ENCODE data around the gene C9orf78. TPM values are rescaled to one million over a fixed set of nuclear protein-coding genes. Genes with fewer than 3 reads are reported as not detected.

C9orf78 gene
- total and polyA plus RNA-seq, 2 of the 8 experiments (the other 6 are each of a cell fraction or from before 2014, with no cell fraction given), result 17.4 to 40.6 TPM

- Histone ChIP-seq H2AFZ (ENCODE audit: low read length) (no peak overlapping the region), H4K8ac (ENCODE audit: extremely low read depth, insufficient read depth, low read length) (no peak overlapping the region), H2BK12ac (ENCODE audit: low read depth, low read length) (no peak overlapping the region), H2BK20ac (ENCODE audit: low read length) (no peak overlapping the region), H2BK15ac (ENCODE audit: low read length) (no peak overlapping the region), H3K79me1 (ENCODE audit: low read depth, low read length) (no peaks in the 10 kb centered on the region), H3K23ac (ENCODE audit: insufficient read length) (no peak overlapping the region), H3K79me2 (ENCODE audit: control insufficient read depth in 1 of 2, insufficient read depth in 2 of 2, low read length in 2 of 2) (no peaks in the 10 kb centered on the region), H4K20me1 (replicated peaks in 1 of 2; ENCODE audit: control insufficient read depth in 1 of 2, insufficient read depth in 2 of 2, low read length in 2 of 2) (no peaks in the 10 kb centered on the region), H3K4me1 (replicated peaks in 1 of 4; ENCODE audit: control insufficient read depth in 3 of 4, insufficient read depth in 4 of 4, low read length in 3 of 4) (peaks cover 0 to 18% (median 15%) of the 10 kb centered on the region in 4 experiments; a peak in 6 of 7 replicates), H3K36me3 (ENCODE audit: control insufficient read depth in 2 of 4, insufficient read depth in 4 of 4, low read length in 3 of 4) (peaks cover 0 to 4% (median 0%) of the 10 kb centered on the region in 4 experiments; a peak in 2 of 8 replicates), H3K56ac (replicated peaks; ENCODE audit: insufficient read length, low read depth, low read length) (no peak overlapping the region), H3K18ac (ENCODE audit: extremely low read depth, low read length) (no peak overlapping the region), H3K14ac (ENCODE audit: insufficient read length) (no peak overlapping the region), H3K9ac (replicated peaks in 1 of 4; ENCODE audit: extremely low read depth in 1 of 4, low read depth in 3 of 4, low read length in 3 of 4) (no peak overlapping the region), H3K4ac (replicated peaks; ENCODE audit: insufficient read length, low read depth, low read length) (no peak overlapping the region), H2BK120ac (replicated peaks; ENCODE audit: low read depth, low read length) (no peak overlapping the region), H2BK5ac (ENCODE audit: low read depth, low read length) (no peak overlapping the region), H4K5ac (ENCODE audit: insufficient read length, low read depth, low read length) (no peak overlapping the region), H4K91ac (replicated peaks; ENCODE audit: insufficient read length, low read length) (no peak overlapping the region), H3K27ac (ENCODE audit: low read depth, low read length) (no peak overlapping the region), H3K23me2 (ENCODE audit: low read depth, low read length) (peaks cover 5% of the 10 kb centered on the region; the same call in 1 of the 2 replicates), H3K27me3 (replicated peaks in 1 of 4; ENCODE audit: control insufficient read depth in 3 of 4, extremely low read depth in 1 of 4, insufficient read depth in 3 of 4, low read length in 3 of 4) (no peaks in the 10 kb centered on the region), H3K4me2 (ENCODE audit: insufficient read depth in 1 of 2, low read depth in 2 of 2, low read length in 2 of 2) (no peak overlapping the region; a peak in 1 of 4 replicates), H2AK5ac (ENCODE audit: low read depth, low read length) (no peak overlapping the region), H3K4me3 (ENCODE audit: extremely low read depth in 1 of 4, insufficient read depth in 2 of 4, low read depth in 3 of 4, low read length in 4 of 4) (no peak overlapping the region), H3K9me3 (ENCODE audit: insufficient read depth in 2 of 2, low read depth in 1 of 2, low read length in 1 of 2) (no peaks in the 10 kb centered on the region)
- ChIA-PET POLR2A (ENCODE audit: partially characterized antibody) (no interaction called here), CTCF (ENCODE audit: partially characterized antibody) (interaction anchor here (0.8 to 1.3 kb wide), 3 partner anchors 20 to 159 kb away, joined by 4 to 6 read pairs (median 5); no protein-coding TSS in a partner anchor)
- WGBS, 2 experiments (ENCODE audit: extremely low coverage in 1 of 2, insufficient coverage in 1 of 2, insufficient read length in 1 of 2, insufficient replicate concordance in 2 of 2, low coverage in 1 of 2, low lambda C conversion rate in 2 of 2, missing lambda C conversion rate in 1 of 2), result 88% methylated on average over 26 of the region's 28 CpGs; no CpG with 5 or more reads in 1 of the 2 experiments
- no peak for TF ChIP-seq HDAC2 (IDR thresholded peaks at IDR 0.05; ENCODE audit: borderline replicate concordance in 1 of 2, low read depth in 2 of 2, low read length in 2 of 2)
- no peak for TF ChIP-seq CTCF (IDR thresholded peaks at IDR 0.05; ENCODE audit: control extremely low read depth in 1 of 3, insufficient read depth in 1 of 3, low read depth in 1 of 3, low read length in 3 of 3)
- no peak for TF ChIP-seq EZH2 (IDR thresholded peaks at IDR 0.05; ENCODE audit: low read depth, low read length, severe bottlenecking)
- TF ChIP-seq TAF7 (optimal IDR thresholded peaks at IDR 0.05; ENCODE audit: borderline replicate concordance, low read depth, low read length), result no peak
- no peak for TF ChIP-seq POLR2AphosphoS5 (IDR thresholded peaks at IDR 0.05; ENCODE audit: low read depth, low read length)
- no peak for TF ChIP-seq SP1 (IDR thresholded peaks at IDR 0.05; ENCODE audit: low read depth, low read length)
- no peak for TF ChIP-seq EGR1 (IDR thresholded peaks at IDR 0.05; ENCODE audit: borderline replicate concordance, low read depth, low read length)
- no peak for TF ChIP-seq CEBPB (IDR thresholded peaks at IDR 0.05; ENCODE audit: low read depth, low read length)
- no peak for TF ChIP-seq MAFK (IDR thresholded peaks at IDR 0.05; ENCODE audit: low read depth, low read length)
- FAIRE-seq, result no peak
- no peak for DNase-seq (ENCODE audit: low read depth in 1 of 2, low spot score in 2 of 2)
Measured at GRCh38 chr9:129880654-129881546, 45.8 kb upstream of the C9orf78 start.
